Frontal cortex (tissue), 4 donors: ENCODE data around the gene ZFHX3. TPM values are rescaled to one million over a fixed set of nuclear protein-coding genes. Genes with fewer than 3 reads are reported as not detected.

Source experiments
- DNase-seq, 2 donors: peaks; one replicate each; pipeline ENCODE4 v3.0.0; 2012; ENCODE audit warnings: low spot score in 2 of 2
- FAIRE-seq: peaks from 2 replicates; lab custom pipeline; 2012; peaks lifted over from hg19 to GRCh38; lab: Jason Lieb, UNC
- total RNA-seq: library from RNA; depleted of rRNA; stranded (reverse); fragments of >200 nt; gene quantifications from one replicate; pipeline ENCODE4 v1.2.3, GENCODE V29; 2014
- donor health status: control.
- donor health status: control.
- donor health status: control.

ZFHX3 gene
- total RNA-seq, 1 donor from 2014 or later = 4.9 TPM

- DNase-seq (no peak), FAIRE-seq (no peak)
Measured at GRCh38 chr16:72845322-72846020, 202.5 kb downstream of the ZFHX3 start.

GRCh38 chr16:72844225-72844920 lies 203.6 kb downstream of the ZFHX3 start:
- FAIRE-seq = no peak
- no peak for DNase-seq

GRCh38 chr16:72841506-72841905 lies 206.4 kb downstream of the ZFHX3 start:
- FAIRE-seq = no peak
- no peak for DNase-seq

GRCh38 chr16:72840631-72841381 lies 207.1 kb downstream of the ZFHX3 start:
- DNase-seq (no peak), FAIRE-seq (no peak)

GRCh38 chr16:72838951-72839350 lies 209.0 kb downstream of the ZFHX3 start:
- FAIRE-seq (no peak), DNase-seq (no peak)

- FAIRE-seq (no peak), DNase-seq (no peak)
Measured at GRCh38 chr16:72838586-72838910, 209.4 kb downstream of the ZFHX3 start.

GRCh38 chr16:72837846-72838585 lies 209.9 kb downstream of the ZFHX3 start:
- no peak for DNase-seq

GRCh38 chr16:72836985-72837384 lies 210.9 kb downstream of the ZFHX3 start:
- no peak for FAIRE-seq
- no peak for DNase-seq

More at GRCh38 chr16:72837846-72838585, 209.9 kb downstream of the ZFHX3 start:
- FAIRE-seq = no peak

GRCh38 chr16:72836181-72836580 lies 211.7 kb downstream of the ZFHX3 start:
- FAIRE-seq = no peak

GRCh38 chr16:72835086-72835485 lies 212.8 kb downstream of the ZFHX3 start:
- FAIRE-seq (no peak), DNase-seq (no peak)

More at GRCh38 chr16:72836181-72836580, 211.7 kb downstream of the ZFHX3 start:
- DNase-seq = no peak

- DNase-seq = no peak
- no peak for FAIRE-seq
Measured at GRCh38 chr16:72834499-72834898, 213.4 kb downstream of the ZFHX3 start.

GRCh38 chr16:72833969-72834368 lies 214.0 kb downstream of the ZFHX3 start:
- no peak for FAIRE-seq
- DNase-seq = no peak

- FAIRE-seq = no peak
- DNase-seq = no peak
Measured at GRCh38 chr16:72833482-72833881, 214.4 kb downstream of the ZFHX3 start.

GRCh38 chr16:72832621-72833248 lies 215.2 kb downstream of the ZFHX3 start:
- DNase-seq (peak; percentile 31 to 74), FAIRE-seq (no peak)

- FAIRE-seq (no peak), DNase-seq (no peak)
Measured at GRCh38 chr16:72829846-72830775, 217.8 kb downstream of the ZFHX3 start.

- no peak for DNase-seq
Measured at GRCh38 chr16:72827866-72828265, 220.1 kb downstream of the ZFHX3 start.

GRCh38 chr16:72825912-72826621 lies 221.9 kb downstream of the ZFHX3 start:
- no peak for FAIRE-seq

More at GRCh38 chr16:72827866-72828265, 220.1 kb downstream of the ZFHX3 start:
- FAIRE-seq = no peak

GRCh38 chr16:72824761-72825160 lies 223.2 kb downstream of the ZFHX3 start:
- FAIRE-seq (no peak), DNase-seq (no peak)

More at GRCh38 chr16:72825912-72826621, 221.9 kb downstream of the ZFHX3 start:
- DNase-seq = no peak
